ENCODE data around the gene LEUTX.
"Not testable (repeated sequence)": the region's sequence is repeated elsewhere in the genome, so short reads cannot be mapped to it uniquely, and the experiment has no call there.

Gene LEUTX

GRCh38 chr19:39780894-39781293 is 2.2 kb downstream of the LEUTX start:
- no peak for DNase-seq

- DNase-seq: no peak
Measured at GRCh38 chr19:39788244-39788643, 9.6 kb downstream of the LEUTX start.

- DNase-seq: peak; percentile 80
Measured at GRCh38 chr19:39792999-39793546, 14.4 kb downstream of the LEUTX start.

- DNase-seq: no peak
Measured at GRCh38 chr19:39795001-39795400, 16.3 kb downstream of the LEUTX start.

GRCh38 chr19:39796000-39796498 is 17.4 kb downstream of the LEUTX start:
- DNase-seq: no peak

GRCh38 chr19:39797083-39797482 is 18.4 kb downstream of the LEUTX start:
- DNase-seq: no peak

GRCh38 chr19:39802958-39803357 is 24.3 kb downstream of the LEUTX start:
- DNase-seq: no peak

GRCh38 chr19:39805104-39805503 is 26.4 kb downstream of the LEUTX start:
- DNase-seq: no peak

- DNase-seq: no peak
Measured at GRCh38 chr19:39807846-39808364, 29.3 kb downstream of the LEUTX start.

- not testable (repeated sequence) for DNase-seq
Measured at GRCh38 chr19:39808688-39809087, 30.0 kb downstream of the LEUTX start.

- DNase-seq: no peak
Measured at GRCh38 chr19:39809368-39809767, 30.7 kb downstream of the LEUTX start.

- DNase-seq: no peak
Measured at GRCh38 chr19:39810424-39810823, 31.8 kb downstream of the LEUTX start.

- DNase-seq: no peak
Measured at GRCh38 chr19:39811064-39811463, 32.4 kb downstream of the LEUTX start.

GRCh38 chr19:39813264-39813993 is 34.8 kb downstream of the LEUTX start:
- DNase-seq: no peak

- not testable (repeated sequence) for DNase-seq
Measured at GRCh38 chr19:39814111-39814510, 35.5 kb downstream of the LEUTX start.

- DNase-seq: no peak
Measured at GRCh38 chr19:39814595-39814994, 35.9 kb downstream of the LEUTX start.

- DNase-seq: no peak
Measured at GRCh38 chr19:39816287-39817048, 37.8 kb downstream of the LEUTX start.

- DNase-seq: no peak
Measured at GRCh38 chr19:39817888-39818561, 39.4 kb downstream of the LEUTX start.

GRCh38 chr19:39818626-39819097 is 40.0 kb downstream of the LEUTX start:
- no peak for DNase-seq

GRCh38 chr19:39819786-39820185 is 41.1 kb downstream of the LEUTX start:
- DNase-seq: no peak

GRCh38 chr19:39820696-39821095 is 42.0 kb downstream of the LEUTX start:
- DNase-seq: no peak

GRCh38 chr19:39823686-39824085 is 45.0 kb downstream of the LEUTX start:
- DNase-seq: peak; percentile 42
